Skeletal muscle tissue (tissue), 4 donors: Measurements from ENCODE around the gene DUSP6. TPM values are rescaled to one million over a fixed set of nuclear protein-coding genes. Genes with fewer than 3 reads are reported as not detected.

Experiments
- H3K27ac ChIP-seq: one replicate; pipeline ENCODE4 v1.7.0; 2013; ENCODE audit warnings: mild to moderate bottlenecking, low read depth, low read length, inconsistent platforms
- H3K27me3 ChIP-seq, 3 donors: one replicate each; pipeline ENCODE4 v1.7.0; 2013; ENCODE audit warnings: low read length in 3 of 3; ENCODE audit not compliant: control insufficient read depth in 3 of 3, insufficient read depth in 3 of 3
- H3K36me3 ChIP-seq, 3 donors: one replicate each; pipeline ENCODE4 v1.7.0; 2013; ENCODE audit warnings: low read length in 3 of 3; ENCODE audit not compliant: control insufficient read depth in 3 of 3, insufficient read depth in 3 of 3
- H3K4me1 ChIP-seq, 3 donors: one replicate each; pipeline ENCODE4 v1.7.0; 2013; ENCODE audit warnings: low read length in 3 of 3, mild to moderate bottlenecking in 3 of 3; ENCODE audit not compliant: control insufficient read depth in 3 of 3, insufficient read depth in 3 of 3
- H3K4me3 ChIP-seq, 3 donors: one replicate each; pipeline ENCODE4 v1.7.0; 2013; ENCODE audit warnings: low read length in 3 of 3
- H3K9ac ChIP-seq, 3 donors: one replicate each; pipeline ENCODE4 v1.7.0; 2013; ENCODE audit warnings: low read length in 3 of 3, mild to moderate bottlenecking in 3 of 3, moderate library complexity in 2 of 3, low read depth in 1 of 3
- H3K9me3 ChIP-seq, 3 donors: one replicate each; pipeline ENCODE4 v1.7.0; 2013; ENCODE audit warnings: low read length in 3 of 3; ENCODE audit not compliant: control insufficient read depth in 3 of 3
- total RNA-seq: library from RNA; depleted of rRNA; stranded (reverse); fragments of >200 nt; gene quantifications from one replicate; pipeline ENCODE4 v1.2.3, GENCODE V29; 2014
- donor health status: Osteomylitis.

DUSP6 gene
- total RNA-seq, 1 donor from 2014 or later = 44.9 TPM

DNA sequence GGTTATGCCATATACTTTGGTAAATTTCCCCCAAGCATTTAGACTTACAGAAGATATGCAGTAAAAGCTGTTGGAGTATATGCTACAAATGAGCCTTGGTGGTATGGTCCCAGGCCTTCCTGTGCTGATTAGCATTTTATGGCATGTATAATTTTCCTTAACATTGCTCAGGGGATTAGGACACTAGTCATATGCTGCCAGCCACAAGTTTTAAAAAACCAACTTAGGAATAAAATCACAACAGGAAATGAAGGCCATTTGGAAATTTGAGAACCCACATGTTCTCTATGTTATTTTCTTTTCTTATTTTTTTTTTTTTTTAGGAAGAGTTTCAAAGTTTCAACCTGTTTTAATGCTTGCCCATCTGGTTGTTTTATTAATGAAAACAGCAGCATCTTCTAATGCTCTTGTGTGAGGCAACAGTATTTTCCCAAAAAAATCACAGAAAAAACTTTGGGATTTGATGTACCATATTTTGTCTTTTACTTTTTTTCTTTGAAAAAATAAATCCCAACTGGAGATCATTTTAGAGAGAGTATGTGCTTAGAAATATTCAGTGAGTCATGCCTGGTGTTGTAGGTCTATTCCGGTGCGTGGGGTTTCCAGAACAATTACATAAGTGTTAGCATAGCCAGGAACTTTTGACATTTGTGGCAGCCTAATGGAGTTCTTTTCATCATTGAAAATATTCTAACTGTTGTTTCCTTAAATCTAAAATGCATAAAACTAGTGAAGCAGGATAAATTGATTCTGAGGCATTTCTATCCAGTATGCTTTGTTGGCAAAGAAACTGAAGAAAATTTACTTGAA, 21.7 kb upstream of the DUSP6 start:
- no peak overlapping the region for H3K9ac ChIP-seq
- H3K27me3 ChIP-seq = no peaks in the 10 kb centered on the region
- peaks cover 0 to 9% (median 3%) of the 10 kb centered on the region in 3 donors for H3K4me1 ChIP-seq
- H3K9me3 ChIP-seq = no peaks in the 10 kb centered on the region
- no peak overlapping the region for H3K4me3 ChIP-seq
- no peaks in the 10 kb centered on the region for H3K36me3 ChIP-seq
- no peak overlapping the region for H3K27ac ChIP-seq

DNA sequence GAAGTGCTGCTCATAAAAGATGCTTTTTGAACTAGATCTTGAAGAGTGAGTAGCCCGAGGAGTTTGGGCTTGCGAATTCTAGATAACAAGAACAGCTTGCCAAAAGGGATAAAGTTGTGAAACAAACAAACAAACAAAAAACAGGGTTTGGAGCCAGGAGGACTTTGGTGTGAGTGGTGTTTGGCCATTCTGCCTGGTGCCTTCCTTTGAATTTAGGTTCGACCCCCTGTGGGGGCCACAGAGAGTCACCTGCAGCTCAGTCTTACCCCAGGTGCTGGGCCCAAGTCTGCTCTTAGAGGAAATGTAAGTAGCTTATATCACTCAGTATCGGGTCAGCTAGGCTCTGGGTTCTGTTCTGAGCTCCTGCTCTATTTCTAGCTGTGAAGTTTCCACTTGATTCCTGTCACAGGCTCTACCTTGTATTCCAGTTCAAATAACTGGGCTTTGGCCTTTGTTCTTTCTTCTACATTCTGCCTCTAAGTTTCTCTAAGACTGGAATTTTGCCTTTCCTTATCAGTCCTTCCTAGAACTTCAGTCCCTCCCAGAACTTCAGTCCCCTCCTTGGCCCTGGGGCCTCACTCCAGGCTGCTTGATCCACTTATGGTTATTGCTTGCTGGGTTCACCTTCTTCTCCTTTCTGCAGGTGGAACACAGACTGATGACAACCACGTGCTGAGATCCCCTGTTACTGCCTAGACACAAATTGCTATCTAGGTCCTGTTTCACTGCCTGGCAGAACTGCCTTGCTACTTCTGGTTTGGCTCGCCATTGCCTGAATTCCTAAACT, 20.5 kb upstream of the DUSP6 start:
- no peak overlapping the region for H3K27ac ChIP-seq
- H3K4me3 ChIP-seq = no peak overlapping the region
- H3K9ac ChIP-seq = no peak overlapping the region
- no peaks in the 10 kb centered on the region for H3K9me3 ChIP-seq
- H3K36me3 ChIP-seq = no peaks in the 10 kb centered on the region
- peaks cover 0 to 9% (median 3%) of the 10 kb centered on the region in 3 donors for H3K4me1 ChIP-seq
- no peaks in the 10 kb centered on the region for H3K27me3 ChIP-seq

- H3K4me3 ChIP-seq = no peak overlapping the region
- H3K9ac ChIP-seq = no peak overlapping the region
- H3K36me3 ChIP-seq = no peaks in the 10 kb centered on the region
- H3K9me3 ChIP-seq = no peaks in the 10 kb centered on the region
- H3K4me1 ChIP-seq = peaks cover 0 to 7% (median 3%) of the 10 kb centered on the region in 3 donors
- H3K27me3 ChIP-seq = no peaks in the 10 kb centered on the region
- no peak overlapping the region for H3K27ac ChIP-seq
Observed at GRCh38 chr12:89370850-89371249, 18.5 kb upstream of the DUSP6 start.

DNA sequence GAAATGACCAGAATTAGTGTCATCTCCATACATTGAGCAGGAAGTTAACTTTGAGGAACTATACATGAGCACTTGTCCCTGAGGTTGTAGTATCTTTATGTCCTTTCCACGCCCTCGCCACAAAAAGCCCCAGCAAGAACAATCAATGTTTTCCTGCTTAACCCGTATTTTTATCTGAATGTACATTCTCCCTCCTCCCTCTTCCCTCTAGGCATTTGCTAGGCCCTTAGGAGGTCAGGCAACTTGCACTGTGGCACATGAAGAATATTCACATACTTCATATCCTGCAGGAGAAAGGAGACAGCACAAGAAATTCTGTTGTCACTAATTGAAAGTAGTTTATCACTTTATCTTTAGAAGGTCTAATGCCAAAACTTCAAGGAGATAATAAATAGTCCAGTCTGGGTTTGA, 18.1 kb upstream of the DUSP6 start:
- Histone ChIP-seq H3K4me1 (peaks cover 0 to 5% (median 3%) of the 10 kb centered on the region in 3 donors), H3K9ac (no peak overlapping the region), H3K4me3 (no peak overlapping the region), H3K27me3 (no peaks in the 10 kb centered on the region), H3K27ac (no peak overlapping the region), H3K9me3 (no peaks in the 10 kb centered on the region), H3K36me3 (no peaks in the 10 kb centered on the region)

- H3K9ac ChIP-seq = no peak overlapping the region
- no peaks in the 10 kb centered on the region for H3K9me3 ChIP-seq
- peaks cover 0 to 5% (median 3%) of the 10 kb centered on the region in 3 donors for H3K4me1 ChIP-seq
- no peak overlapping the region for H3K4me3 ChIP-seq
- H3K27ac ChIP-seq = no peak overlapping the region
- no peaks in the 10 kb centered on the region for H3K36me3 ChIP-seq
- H3K27me3 ChIP-seq = no peaks in the 10 kb centered on the region
Observed at GRCh38 chr12:89369166-89369565, 16.9 kb upstream of the DUSP6 start.

GRCh38 chr12:89368391-89368790, 16.1 kb upstream of the DUSP6 start:
- peaks cover 0 to 8% (median 0%) of the 10 kb centered on the region in 3 donors for H3K4me1 ChIP-seq
- H3K27ac ChIP-seq = no peak overlapping the region
- no peaks in the 10 kb centered on the region for H3K27me3 ChIP-seq
- H3K36me3 ChIP-seq = no peaks in the 10 kb centered on the region
- no peaks in the 10 kb centered on the region for H3K9me3 ChIP-seq
- no peak overlapping the region for H3K9ac ChIP-seq
- no peak overlapping the region for H3K4me3 ChIP-seq

GRCh38 chr12:89366676-89367364, 14.5 kb upstream of the DUSP6 start:
- Histone ChIP-seq H3K4me1 (peaks cover 0 to 7% (median 0%) of the 10 kb centered on the region in 3 donors), H3K9me3 (no peaks in the 10 kb centered on the region), H3K36me3 (no peaks in the 10 kb centered on the region), H3K4me3 (no peak overlapping the region), H3K27ac (no peak overlapping the region), H3K9ac (no peak overlapping the region), H3K27me3 (no peaks in the 10 kb centered on the region)

DNA sequence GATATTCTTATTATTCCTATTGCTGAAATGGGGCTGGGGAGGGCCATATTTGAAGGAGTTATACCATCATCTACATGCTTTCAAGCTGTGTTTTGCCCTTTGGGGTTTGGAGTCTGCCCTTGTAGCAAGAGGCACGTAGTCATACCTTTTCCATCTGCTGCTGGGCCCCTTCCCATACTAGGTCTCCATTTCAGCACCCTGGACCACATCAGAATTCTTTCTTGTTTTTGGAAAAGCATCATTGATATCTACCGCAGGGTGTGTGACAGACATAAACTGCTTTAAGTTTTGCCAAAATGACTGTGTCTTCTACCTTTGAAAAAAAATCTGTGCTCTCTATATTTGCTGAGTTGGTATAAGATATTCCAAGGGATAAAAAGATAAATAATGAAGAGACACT, 12.3 kb upstream of the DUSP6 start:
- H3K9ac ChIP-seq = no peak overlapping the region
- no peak overlapping the region for H3K27ac ChIP-seq
- peaks cover 0 to under 1% (median 0%) of the 10 kb centered on the region in 3 donors for H3K36me3 ChIP-seq
- H3K4me3 ChIP-seq = no peak overlapping the region
- H3K4me1 ChIP-seq = peaks cover 0 to 7% (median 0%) of the 10 kb centered on the region in 3 donors
- no peaks in the 10 kb centered on the region for H3K9me3 ChIP-seq
- peaks cover 0 to 1% (median 0%) of the 10 kb centered on the region in 3 donors for H3K27me3 ChIP-seq

DNA sequence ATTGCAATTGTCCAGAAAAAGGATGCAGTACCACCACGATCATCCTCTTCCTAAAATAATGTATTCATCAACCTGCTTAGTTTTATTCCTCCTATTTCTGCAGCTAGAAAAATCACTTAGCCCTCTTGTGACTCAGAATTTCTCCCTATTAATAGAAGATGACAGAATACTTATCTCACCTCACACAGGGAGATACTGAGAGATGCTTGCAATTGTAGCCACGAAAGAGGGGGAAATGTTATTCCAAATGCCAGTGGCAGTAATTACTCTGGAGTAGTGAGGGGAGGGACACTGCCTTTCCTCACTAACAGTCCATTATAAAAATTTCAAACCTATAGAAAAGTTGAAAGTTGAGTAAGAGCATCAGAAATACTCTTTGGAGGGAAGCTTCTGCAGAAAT, 11.8 kb upstream of the DUSP6 start:
- Histone ChIP-seq H3K4me1 (peaks cover 0 to 7% (median 0%) of the 10 kb centered on the region in 3 donors), H3K9ac (no peak overlapping the region), H3K27me3 (peaks cover 0 to 2% (median under 1%) of the 10 kb centered on the region in 3 donors), H3K27ac (no peak overlapping the region), H3K9me3 (no peaks in the 10 kb centered on the region), H3K36me3 (peaks cover 0 to 3% (median 0%) of the 10 kb centered on the region in 3 donors), H3K4me3 (no peak overlapping the region)
